Measurements from ENCODE around the gene TDRD10.

DNA sequence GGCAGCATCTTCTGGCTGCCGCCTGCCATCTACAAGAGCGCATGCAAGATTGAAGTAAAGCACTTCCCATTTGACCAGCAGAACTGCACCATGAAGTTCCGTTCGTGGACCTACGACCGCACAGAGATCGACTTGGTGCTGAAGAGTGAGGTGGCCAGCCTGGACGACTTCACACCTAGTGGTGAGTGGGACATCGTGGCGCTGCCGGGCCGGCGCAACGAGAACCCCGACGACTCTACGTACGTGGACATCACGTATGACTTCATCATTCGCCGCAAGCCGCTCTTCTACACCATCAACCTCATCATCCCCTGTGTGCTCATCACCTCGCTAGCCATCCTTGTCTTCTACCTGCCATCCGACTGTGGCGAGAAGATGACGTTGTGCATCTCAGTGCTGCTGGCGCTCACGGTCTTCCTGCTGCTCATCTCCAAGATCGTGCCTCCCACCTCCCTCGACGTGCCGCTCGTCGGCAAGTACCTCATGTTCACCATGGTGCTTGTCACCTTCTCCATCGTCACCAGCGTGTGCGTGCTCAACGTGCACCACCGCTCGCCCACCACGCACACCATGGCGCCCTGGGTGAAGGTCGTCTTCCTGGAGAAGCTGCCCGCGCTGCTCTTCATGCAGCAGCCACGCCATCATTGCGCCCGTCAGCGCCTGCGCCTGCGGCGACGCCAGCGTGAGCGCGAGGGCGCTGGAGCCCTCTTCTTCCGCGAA is 69.4 kb downstream of the TDRD10 start:
- no peak for TF ChIP-seq CTCF (conservative IDR thresholded peaks at IDR 0.05)
- TF ChIP-seq ZFX (IDR thresholded peaks at IDR 0.05): no peak

Data from C4-2B (cell line).